Neural cell (in vitro differentiated cells): ENCODE measurements around the gene SLC8A3. TPM values are rescaled to one million over a fixed set of nuclear protein-coding genes. Genes with fewer than 3 reads are reported as not detected.

ENCODE experiments used
- H2AFZ ChIP-seq: fragments of 200-600, 300-800 bp; sonication (generic), shearing (Covaris generic); 2 replicates; pipeline ENCODE4 v1.6.0; 2014; ENCODE audit warnings: low read depth, mild to moderate bottlenecking, antibody characterized with exemption, low read length, moderate library complexity
- H3F3A ChIP-seq: fragments of 200-600 bp; shearing (Covaris generic); 2 replicates; pipeline ENCODE4 v1.6.1; 2016; ENCODE audit warnings: mild to moderate bottlenecking, moderate library complexity, mixed read lengths, antibody characterized with exemption, low read length; ENCODE audit not compliant: insufficient read depth, poor library complexity, severe bottlenecking
- H3K27ac ChIP-seq: fragments of 200-600, 300-800 bp; sonication (generic), shearing (Covaris generic); 2 replicates; pipeline ENCODE4 v1.5.1; 2014; ENCODE audit warnings: mild to moderate bottlenecking, low read length, moderate library complexity
- H3K27me3 ChIP-seq: fragments of 300-800, 200-600 bp; sonication (generic), shearing (Covaris generic); 2 replicates; pipeline ENCODE4 v1.6.0; 2014; ENCODE audit warnings: mild to moderate bottlenecking, low read depth, low read length, moderate library complexity; ENCODE audit not compliant: insufficient read depth
- H3K36me3 ChIP-seq: fragments of 300-800, 200-600 bp; sonication (generic), shearing (Covaris generic); 2 replicates; pipeline ENCODE4 v1.5.1; 2014; ENCODE audit warnings: mild to moderate bottlenecking, antibody characterized with exemption, low read length, moderate library complexity; ENCODE audit not compliant: insufficient read depth
- H3K4me2 ChIP-seq: fragments of 300-800, 200-600 bp; sonication (generic), shearing (Covaris generic); 2 replicates; pipeline ENCODE4 v1.6.0; 2014; ENCODE audit warnings: mild to moderate bottlenecking, low read length
- H3K4me3 ChIP-seq: fragments of 300-800, 200-600 bp; sonication (generic), shearing (Covaris generic); 2 replicates; pipeline ENCODE4 v1.5.1; 2014; ENCODE audit warnings: mild to moderate bottlenecking, low read length, moderate library complexity
- H3K79me2 ChIP-seq: fragments of 200-600 bp; shearing (Covaris generic); replicated peaks from 2 replicates; pipeline ENCODE4 v1.6.0; 2014; ENCODE audit warnings: mild to moderate bottlenecking, low read length, moderate library complexity; ENCODE audit not compliant: insufficient read depth
- H3K9ac ChIP-seq: fragments of 300-800, 200-600 bp; sonication (generic), shearing (Covaris generic); 2 replicates; pipeline ENCODE4 v1.6.1; 2016; ENCODE audit warnings: mild to moderate bottlenecking, low read length, mixed read lengths
- H3K9me2 ChIP-seq: fragments of 200-600 bp; shearing (Covaris generic); 2 replicates; pipeline ENCODE4 v1.6.1; 2016; ENCODE audit warnings: mild to moderate bottlenecking, low read length, mixed read lengths; ENCODE audit not compliant: insufficient read depth
- H3K9me3 ChIP-seq: fragments of 200-600, 300-800 bp; sonication (generic), shearing (Covaris generic); 2 replicates; pipeline ENCODE4 v1.6.1; 2016; ENCODE audit warnings: mild to moderate bottlenecking, mixed run types, low read length, moderate library complexity, mixed read lengths
- H4K20me1 ChIP-seq: fragments of 200-600 bp; shearing (Covaris generic); 2 replicates; pipeline ENCODE4 v1.6.1; 2016; ENCODE audit warnings: mild to moderate bottlenecking, mixed run types; ENCODE audit not compliant: insufficient read depth
- CTCF ChIP-seq: fragments of 450-650 bp; IDR thresholded peaks from 2 replicates; pipeline ENCODE4 v1.5.1; 2014; ENCODE audit warnings: antibody characterized with exemption, mild to moderate bottlenecking, moderate library complexity; ENCODE audit not compliant: poor library complexity, severe bottlenecking
- EP300 ChIP-seq: fragments of 450-650 bp; conservative IDR thresholded peaks from 2 replicates; pipeline ENCODE4 v1.6.1; 2014; ENCODE audit warnings: antibody characterized with exemption, mild to moderate bottlenecking, moderate library complexity; ENCODE audit not compliant: poor library complexity, severe bottlenecking
- EZH2 ChIP-seq: fragments of 200-600, 300-800 bp; shearing (Covaris generic), sonication (generic); IDR thresholded peaks from 2 replicates; pipeline ENCODE4 v1.6.1; 2014; ENCODE audit warnings: antibody characterized with exemption, low read length, borderline replicate concordance, mild to moderate bottlenecking; ENCODE audit not compliant: insufficient read depth, poor library complexity, severe bottlenecking
- MXI1 ChIP-seq: fragments of 450-650 bp; conservative IDR thresholded peaks from 2 replicates; pipeline ENCODE4 v1.6.1; 2014; ENCODE audit warnings: antibody characterized with exemption, mild to moderate bottlenecking; ENCODE audit not compliant: poor library complexity, severe bottlenecking
- POLR2AphosphoS5 ChIP-seq: IDR thresholded peaks from 2 replicates; pipeline ENCODE4 v1.6.1; 2012
- RAD21 ChIP-seq: fragments of 450-650 bp; conservative IDR thresholded peaks from 2 replicates; pipeline ENCODE4 v1.6.1; 2014; ENCODE audit warnings: antibody characterized with exemption, mild to moderate bottlenecking, moderate library complexity
- REST ChIP-seq: IDR thresholded peaks from 2 replicates; pipeline ENCODE4 v1.6.1; 2012; ENCODE audit warnings: borderline replicate concordance
- SMC3 ChIP-seq: fragments of 450-650 bp; conservative IDR thresholded peaks from 2 replicates; pipeline ENCODE4 v1.6.1; 2014; ENCODE audit warnings: antibody characterized with exemption, mild to moderate bottlenecking, moderate library complexity; ENCODE audit not compliant: poor library complexity
- TAF1 ChIP-seq: IDR thresholded peaks from 2 replicates; pipeline ENCODE4 v1.6.1; 2012; ENCODE audit warnings: low read depth
- polyA plus RNA-seq: library from polyadenylated mRNA; depleted of rRNA; stranded (reverse); fragments of >200 nt; gene quantifications from 2 replicates; pipeline ENCODE4 v1.2.3, GENCODE V29; 2014

Gene SLC8A3
- polyA plus RNA-seq, 1 donor from 2014 or later, result 2.9 TPM

- Histone ChIP-seq H3K9ac (no peak overlapping the region), H3K9me2 (no peaks in the 10 kb centered on the region), H3K4me3 (no peak overlapping the region), H3K4me2 (no peak overlapping the region), H3K9me3 (no peaks in the 10 kb centered on the region), H3K27me3 (no peaks in the 10 kb centered on the region), H3K79me2 (no peaks in the 10 kb centered on the region), H3F3A (no peaks in the 10 kb centered on the region), H4K20me1 (no peaks in the 10 kb centered on the region), H2AFZ (no peak overlapping the region), H3K27ac (no peak overlapping the region), H3K36me3 (no peaks in the 10 kb centered on the region)
- TF ChIP-seq RAD21 (no peak), POLR2AphosphoS5 (no peak), CTCF (no peak), TAF1 (no peak), EZH2 (no peak)
Measured at GRCh38 chr14:70022771-70023445, 165.8 kb downstream of the SLC8A3 start.

- H3K9ac ChIP-seq, result no peak overlapping the region
- no peak overlapping the region for H3K4me3 ChIP-seq
- H3F3A ChIP-seq, result no peaks in the 10 kb centered on the region
- no peak for TF ChIP-seq TAF1
- TF ChIP-seq SMC3, result no peak
- TF ChIP-seq POLR2AphosphoS5, result no peak
- TF ChIP-seq MXI1, result no peak
- no peak for TF ChIP-seq REST
- no peak for TF ChIP-seq CTCF
- no peak for TF ChIP-seq RAD21
- TF ChIP-seq EP300, result no peak
- no peak for TF ChIP-seq EZH2
- no peaks in the 10 kb centered on the region for H3K36me3 ChIP-seq
- no peak overlapping the region for H3K27ac ChIP-seq
- no peaks in the 10 kb centered on the region for H3K9me3 ChIP-seq
- no peaks in the 10 kb centered on the region for H4K20me1 ChIP-seq
- H3K79me2 ChIP-seq, result no peaks in the 10 kb centered on the region
- no peaks in the 10 kb centered on the region for H3K9me2 ChIP-seq
- H2AFZ ChIP-seq, result no peak overlapping the region
- H3K4me2 ChIP-seq, result no peak overlapping the region
- H3K27me3 ChIP-seq, result no peaks in the 10 kb centered on the region
Measured at GRCh38 chr14:70021548-70022220, 167.1 kb downstream of the SLC8A3 start.
